PC-3 (cell line): ENCODE results near the gene KRT73. TPM values are rescaled to one million over a fixed set of nuclear protein-coding genes. Genes with fewer than 3 reads are reported as not detected.

Experiments used
- ATAC-seq: fragments of 200-7000 bp; cut with Tn5 transposase; 2 replicates; pipeline ENCODE4 v1.9.1; 2020; ENCODE audit warnings: mild to moderate bottlenecking, moderate library complexity
- BruUV-seq: library from RNA; stranded (reverse); fragments of 400-500 nt; replicated peaks from 2 replicates; lab custom pipeline; 2021; lab: Mats Ljungman, UMichigan
- CTCF ChIA-PET: fragments of 300-600 bp; sonication (Branson Sonifier 250); formaldehyde crosslinking; loops from one replicate; lab custom pipeline; 2022; ENCODE audit warnings: antibody characterized with exemption; lab: Charles Lee
- POLR2A ChIA-PET: fragments of 300-600 bp; sonication (Branson Sonifier 250); formaldehyde crosslinking; loops from one replicate; lab custom pipeline; 2022; ENCODE audit warnings: antibody characterized with exemption; ENCODE audit not compliant: unreplicated experiment; lab: Charles Lee
- DNase-seq: peaks from one replicate; pipeline ENCODE4 v3.0.0-alpha.2; 2015
- H2AFZ ChIP-seq: fragments of 300-600 bp; sonication (generic); 2 replicates; pipeline ENCODE4 v1.6.0; 2016; ENCODE audit warnings: antibody characterized with exemption, low read length
- H3F3A ChIP-seq: fragments of 300-600 bp; sonication (generic); one replicate; pipeline ENCODE4 v1.6.0; 2017; ENCODE audit warnings: antibody characterized with exemption, low read length, control low read depth, mild to moderate bottlenecking; ENCODE audit not compliant: unreplicated experiment
- H3K27ac ChIP-seq: fragments of 300-600 bp; sonication (generic); 2 replicates; pipeline ENCODE4 v1.5.1; 2016; ENCODE audit warnings: mild to moderate bottlenecking, low read length
- H3K27me3 ChIP-seq: fragments of 300-600 bp; sonication (generic); 2 replicates; pipeline ENCODE4 v1.6.1; 2016; ENCODE audit warnings: low read length, mixed read lengths
- H3K36me3 ChIP-seq: fragments of 300-600 bp; sonication (generic); 2 replicates; pipeline ENCODE4 v1.6.1; 2016; ENCODE audit warnings: low read depth, mixed run types, low read length, mixed read lengths
- H3K4me1 ChIP-seq: fragments of 300-600 bp; sonication (generic); 2 replicates; pipeline ENCODE4 v1.5.1; 2016; ENCODE audit warnings: low read length; ENCODE audit not compliant: insufficient read depth
- H3K4me2 ChIP-seq: fragments of 300-600 bp; sonication (generic); 2 replicates; pipeline ENCODE4 v1.6.0; 2016; ENCODE audit warnings: low read length
- H3K4me3 ChIP-seq: fragments of 300-600 bp; sonication (generic); 2 replicates; pipeline ENCODE4 v1.5.1; 2016; ENCODE audit warnings: mild to moderate bottlenecking, low read length, mixed read lengths
- H3K79me2 ChIP-seq: fragments of 300-600 bp; sonication (generic); 2 replicates; pipeline ENCODE4 v1.6.1; 2017; ENCODE audit warnings: low read length, mixed read lengths
- H3K9ac ChIP-seq: fragments of 300-600 bp; sonication (generic); 2 replicates; pipeline ENCODE4 v1.6.0; 2016; ENCODE audit warnings: mild to moderate bottlenecking, low read length
- H3K9me2 ChIP-seq: fragments of 300-600 bp; sonication (generic); replicated peaks from 2 replicates; pipeline ENCODE4 v1.6.1; 2016; ENCODE audit warnings: mixed run types, low read length, mixed read lengths
- H3K9me3 ChIP-seq: fragments of 300-600 bp; sonication (generic); 2 replicates; pipeline ENCODE4 v1.6.1; 2016; ENCODE audit warnings: low read length, mixed read lengths
- H4K20me1 ChIP-seq: fragments of 300-600 bp; sonication (generic); 2 replicates; pipeline ENCODE4 v1.6.1; 2016; ENCODE audit warnings: low read length, mixed read lengths
- CTCF ChIP-seq: fragments of 300-600 bp; sonication (generic); conservative IDR thresholded peaks from 2 replicates; pipeline ENCODE4 v1.5.1; 2017; ENCODE audit warnings: antibody characterized with exemption, low read depth, mild to moderate bottlenecking, low read length
- EZH2 ChIP-seq: fragments of 300-600 bp; sonication (generic); IDR thresholded peaks from one replicate; pipeline ENCODE4 v1.6.1; 2017; ENCODE audit warnings: antibody characterized with exemption, mild to moderate bottlenecking, low read length; ENCODE audit not compliant: unreplicated experiment
- EZH2phosphoT487 ChIP-seq: fragments of 300-600 bp; sonication (generic); IDR thresholded peaks from 2 replicates; pipeline ENCODE4 v1.6.1; 2018; ENCODE audit warnings: mild to moderate bottlenecking, antibody characterized with exemption, low read length, borderline replicate concordance
- intact Hi-C: fragments of 100-400 bp; cut with micrococcal nuclease; formaldehyde crosslinking; loops from 2 replicates; pipeline ENCODE4 v1.9.0; 2023
- total RNA-seq: library from RNA; depleted of rRNA; stranded (reverse); fragments of >200 nt; gene quantifications from 2 replicates; pipeline ENCODE4 v1.2.3, GENCODE V29; 2014

Gene KRT73
- total RNA-seq, 1 experiment from 2014 or later, result not detected

DNA sequence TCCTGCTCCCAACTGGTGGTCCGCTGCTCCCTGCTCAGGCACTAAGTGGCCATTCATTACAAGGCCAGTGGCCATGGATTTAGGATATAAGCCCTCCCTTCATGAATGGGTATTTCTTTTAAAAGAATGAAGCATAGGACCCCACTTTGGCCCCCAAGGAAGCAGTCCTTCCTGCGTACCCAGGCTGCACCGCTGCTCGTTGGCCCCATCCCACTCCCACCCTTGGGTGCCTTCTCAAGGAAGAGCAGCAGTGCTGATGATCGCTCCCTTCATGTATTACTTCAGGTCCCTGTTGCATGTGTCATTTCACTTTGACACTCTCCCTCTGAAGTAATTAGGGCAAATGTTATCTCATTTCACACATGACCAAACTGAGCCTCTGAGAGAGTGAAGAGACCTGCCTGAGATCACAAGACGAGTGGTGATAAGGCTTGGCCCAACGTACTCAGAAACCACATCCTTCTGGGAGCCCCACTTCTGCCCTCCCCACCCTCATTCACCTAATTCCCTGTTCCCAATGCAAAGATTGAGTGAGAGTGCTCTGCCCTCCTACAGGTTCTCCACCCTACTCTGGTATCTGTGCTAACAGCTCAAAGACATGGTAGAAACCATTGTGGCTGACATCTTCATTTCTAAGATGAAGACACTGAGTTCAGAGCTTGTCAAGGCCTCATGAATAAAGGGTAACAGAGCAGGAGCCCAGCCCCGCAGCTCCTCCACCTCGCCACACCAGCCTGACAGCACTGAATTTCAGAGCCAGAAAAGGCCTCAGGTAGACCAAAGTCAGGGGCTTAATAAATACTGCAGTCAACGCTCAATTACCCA, 43.9 kb upstream of the KRT73 start:
- no peak overlapping the region for H3K4me3 ChIP-seq
- no peak overlapping the region for H3K9ac ChIP-seq
- H3K4me2 ChIP-seq, result no peak overlapping the region
- H3K79me2 ChIP-seq, result no peaks in the 10 kb centered on the region
- H2AFZ ChIP-seq, result no peak overlapping the region
- ChIA-PET CTCF (interaction anchor here (0.5 kb wide), 1 partner anchor 220 kb away, joined by 3 read pairs; no protein-coding TSS in a partner anchor), POLR2A (no interaction called here)
- H3K36me3 ChIP-seq, result no peaks in the 10 kb centered on the region
- no peaks in the 10 kb centered on the region for H3F3A ChIP-seq
- no peak for ATAC-seq
- no peaks in the 10 kb centered on the region for H3K4me1 ChIP-seq
- H3K9me2 ChIP-seq, result no peaks in the 10 kb centered on the region
- no peak overlapping the region for H3K27ac ChIP-seq
- no peak for DNase-seq
- no peak for TF ChIP-seq EZH2
- TF ChIP-seq CTCF, result no peak
- no peak for TF ChIP-seq EZH2phosphoT487
- BruUV-seq, result no TSS peak
- H4K20me1 ChIP-seq, result no peaks in the 10 kb centered on the region
- peaks cover 29% of the 10 kb centered on the region for H3K27me3 ChIP-seq
- H3K9me3 ChIP-seq, result no peaks in the 10 kb centered on the region
- intact Hi-C loops, result no loop called here

DNA sequence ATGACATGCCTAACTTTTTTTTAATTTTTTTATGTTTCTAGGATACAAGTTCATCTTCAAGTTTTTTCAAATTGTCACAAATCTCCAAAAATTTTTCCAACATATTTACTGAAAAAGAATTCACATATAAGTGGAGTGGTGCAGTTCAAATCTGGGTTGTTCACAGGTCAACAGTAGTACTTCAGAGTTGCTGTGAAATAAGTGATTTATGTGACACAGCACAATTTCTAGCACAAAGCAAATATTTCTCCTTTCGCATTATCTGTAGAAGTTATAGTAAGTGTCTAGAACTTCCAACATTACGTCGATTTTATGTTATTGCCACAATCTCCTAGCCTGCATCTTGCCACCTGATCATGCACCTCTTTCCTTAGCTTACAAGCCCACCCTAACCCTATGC, 43.3 kb upstream of the KRT73 start:
- intact Hi-C loops, result no loop called here
- Histone ChIP-seq H3K9me3 (no peaks in the 10 kb centered on the region), H3K4me3 (no peak overlapping the region), H2AFZ (no peak overlapping the region), H3K4me2 (no peak overlapping the region), H3K9me2 (no peaks in the 10 kb centered on the region), H3K36me3 (no peaks in the 10 kb centered on the region), H3K4me1 (no peaks in the 10 kb centered on the region), H3K79me2 (no peaks in the 10 kb centered on the region), H3F3A (no peaks in the 10 kb centered on the region), H3K9ac (no peak overlapping the region), H3K27ac (no peak overlapping the region), H3K27me3 (peaks cover 26% of the 10 kb centered on the region), H4K20me1 (no peaks in the 10 kb centered on the region)
- CTCF ChIA-PET, result no interaction called here
- ATAC-seq, result no peak
- BruUV-seq, result no TSS peak
- no peak for TF ChIP-seq EZH2phosphoT487
- no peak for TF ChIP-seq EZH2
- TF ChIP-seq CTCF, result no peak
- DNase-seq, result no peak
- POLR2A ChIA-PET, result no interaction called here

- Histone ChIP-seq H3K79me2 (no peaks in the 10 kb centered on the region), H3K4me3 (no peak overlapping the region), H3K9ac (no peak overlapping the region), H4K20me1 (no peaks in the 10 kb centered on the region), H3K27me3 (peaks cover 20% of the 10 kb centered on the region), H3K9me3 (no peaks in the 10 kb centered on the region), H3K9me2 (no peaks in the 10 kb centered on the region), H3K27ac (no peak overlapping the region), H3K36me3 (no peaks in the 10 kb centered on the region), H3K4me2 (no peak overlapping the region), H2AFZ (no peak overlapping the region), H3F3A (no peaks in the 10 kb centered on the region), H3K4me1 (peaks cover 4% of the 10 kb centered on the region)
- ATAC-seq (no peak), DNase-seq (no peak)
- ChIA-PET POLR2A (no interaction called here), CTCF (no interaction called here)
- no TSS peak for BruUV-seq
- TF ChIP-seq EZH2phosphoT487 (no peak), CTCF (no peak), EZH2 (no peak)
- intact Hi-C loops, result no loop called here
These were observed 42.7 kb upstream of the KRT73 start for GRCh38 chr12:52660934-52661499.
